ENCODE results near the gene FYB1. TPM values are rescaled to one million over a fixed set of nuclear protein-coding genes. Genes with fewer than 3 reads are reported as not detected.

The FYB1 gene
- total RNA-seq, 1 experiment from 2014 or later = 0.46 TPM

DNA sequence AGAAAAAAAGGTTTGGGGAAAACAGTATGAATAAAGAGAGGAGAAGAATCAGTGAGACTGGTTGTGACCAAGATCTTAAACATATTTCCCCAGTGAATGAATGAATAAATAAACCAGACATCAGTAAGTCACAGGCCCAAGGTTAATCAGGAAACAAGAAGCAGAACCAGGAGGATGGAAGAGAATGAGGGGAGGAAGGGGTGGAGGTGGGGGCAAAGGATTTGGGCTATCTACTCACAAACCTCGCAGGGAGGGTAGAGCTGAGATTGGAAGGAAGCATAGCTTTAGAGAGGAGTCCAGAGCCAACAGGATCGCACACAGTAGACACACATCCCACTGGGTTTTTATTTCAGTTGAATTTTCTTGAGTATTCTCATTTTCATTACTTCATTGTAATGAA is 97.4 kb downstream of the FYB1 start:
- CTCF ChIA-PET = no interaction called here
- TF ChIP-seq SIN3A (IDR thresholded peaks at IDR 0.05; ENCODE audit: borderline replicate concordance, insufficient read depth, low read depth, low read length) = no peak
- TF ChIP-seq, protein P1, sequence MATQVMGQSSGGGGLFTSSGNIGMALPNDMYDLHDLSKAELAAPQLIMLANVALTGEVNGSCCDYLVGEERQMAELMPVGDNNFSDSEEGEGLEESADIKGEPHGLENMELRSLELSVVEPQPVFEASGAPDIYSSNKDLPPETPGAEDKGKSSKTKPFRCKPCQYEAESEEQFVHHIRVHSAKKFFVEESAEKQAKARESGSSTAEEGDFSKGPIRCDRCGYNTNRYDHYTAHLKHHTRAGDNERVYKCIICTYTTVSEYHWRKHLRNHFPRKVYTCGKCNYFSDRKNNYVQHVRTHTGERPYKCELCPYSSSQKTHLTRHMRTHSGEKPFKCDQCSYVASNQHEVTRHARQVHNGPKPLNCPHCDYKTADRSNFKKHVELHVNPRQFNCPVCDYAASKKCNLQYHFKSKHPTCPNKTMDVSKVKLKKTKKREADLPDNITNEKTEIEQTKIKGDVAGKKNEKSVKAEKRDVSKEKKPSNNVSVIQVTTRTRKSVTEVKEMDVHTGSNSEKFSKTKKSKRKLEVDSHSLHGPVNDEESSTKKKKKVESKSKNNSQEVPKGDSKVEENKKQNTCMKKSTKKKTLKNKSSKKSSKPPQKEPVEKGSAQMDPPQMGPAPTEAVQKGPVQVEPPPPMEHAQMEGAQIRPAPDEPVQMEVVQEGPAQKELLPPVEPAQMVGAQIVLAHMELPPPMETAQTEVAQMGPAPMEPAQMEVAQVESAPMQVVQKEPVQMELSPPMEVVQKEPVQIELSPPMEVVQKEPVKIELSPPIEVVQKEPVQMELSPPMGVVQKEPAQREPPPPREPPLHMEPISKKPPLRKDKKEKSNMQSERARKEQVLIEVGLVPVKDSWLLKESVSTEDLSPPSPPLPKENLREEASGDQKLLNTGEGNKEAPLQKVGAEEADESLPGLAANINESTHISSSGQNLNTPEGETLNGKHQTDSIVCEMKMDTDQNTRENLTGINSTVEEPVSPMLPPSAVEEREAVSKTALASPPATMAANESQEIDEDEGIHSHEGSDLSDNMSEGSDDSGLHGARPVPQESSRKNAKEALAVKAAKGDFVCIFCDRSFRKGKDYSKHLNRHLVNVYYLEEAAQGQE (IDR thresholded peaks at IDR 0.05; ENCODE audit: insufficient read depth in 1 of 2, low read depth in 2 of 2, low read length in 1 of 2) = no peak
- TF ChIP-seq, protein P2, sequence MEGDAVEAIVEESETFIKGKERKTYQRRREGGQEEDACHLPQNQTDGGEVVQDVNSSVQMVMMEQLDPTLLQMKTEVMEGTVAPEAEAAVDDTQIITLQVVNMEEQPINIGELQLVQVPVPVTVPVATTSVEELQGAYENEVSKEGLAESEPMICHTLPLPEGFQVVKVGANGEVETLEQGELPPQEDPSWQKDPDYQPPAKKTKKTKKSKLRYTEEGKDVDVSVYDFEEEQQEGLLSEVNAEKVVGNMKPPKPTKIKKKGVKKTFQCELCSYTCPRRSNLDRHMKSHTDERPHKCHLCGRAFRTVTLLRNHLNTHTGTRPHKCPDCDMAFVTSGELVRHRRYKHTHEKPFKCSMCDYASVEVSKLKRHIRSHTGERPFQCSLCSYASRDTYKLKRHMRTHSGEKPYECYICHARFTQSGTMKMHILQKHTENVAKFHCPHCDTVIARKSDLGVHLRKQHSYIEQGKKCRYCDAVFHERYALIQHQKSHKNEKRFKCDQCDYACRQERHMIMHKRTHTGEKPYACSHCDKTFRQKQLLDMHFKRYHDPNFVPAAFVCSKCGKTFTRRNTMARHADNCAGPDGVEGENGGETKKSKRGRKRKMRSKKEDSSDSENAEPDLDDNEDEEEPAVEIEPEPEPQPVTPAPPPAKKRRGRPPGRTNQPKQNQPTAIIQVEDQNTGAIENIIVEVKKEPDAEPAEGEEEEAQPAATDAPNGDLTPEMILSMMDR (IDR thresholded peaks at IDR 0.05) = no peak
- no peak for TF ChIP-seq POLR2AphosphoS5 (IDR thresholded peaks at IDR 0.05; ENCODE audit: low read depth, low read length)
- TF ChIP-seq TCF7L2 (IDR thresholded peaks at IDR 0.05; ENCODE audit: low read depth, low read length) = no peak

DNA sequence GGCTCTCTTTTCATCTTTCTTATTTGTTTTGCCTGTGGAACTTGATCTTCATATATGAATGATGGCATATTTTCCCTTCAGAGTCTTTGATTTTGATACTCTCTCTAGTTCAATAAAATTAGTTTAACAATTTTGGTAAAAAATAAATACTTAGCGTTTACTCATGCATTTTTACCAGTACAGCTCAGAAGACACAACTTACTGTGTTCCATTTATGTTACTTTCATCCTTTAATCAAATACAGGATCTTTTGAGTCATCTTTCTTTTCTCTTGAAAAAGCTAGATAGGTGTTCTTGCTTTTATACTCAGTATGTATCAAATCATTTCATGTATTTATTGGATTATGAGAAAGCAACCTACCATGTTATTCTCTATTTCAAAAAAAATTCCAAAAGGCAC is 98.0 kb downstream of the FYB1 start:
- no peak overlapping the region for H3K27ac ChIP-seq (ENCODE audit: low read length)
- no TSS peak for BruUV-seq (replicated peaks)
- H3K4me3 ChIP-seq (ENCODE audit: low read depth in 2 of 2, low read length in 2 of 2) = no peak overlapping the region
- no peaks in the 10 kb centered on the region; the same call in 1 of the 2 replicates for H3K36me3 ChIP-seq (ENCODE audit: control insufficient read depth, insufficient read depth, low read length)
- CTCF ChIA-PET = no interaction called here
- H3K4me1 ChIP-seq (ENCODE audit: control insufficient read depth, insufficient read depth, low read length) = no peaks in the 10 kb centered on the region
- peaks cover 2% of the 10 kb centered on the region; the same call in 1 of the 2 replicates for H3K27me3 ChIP-seq (ENCODE audit: control insufficient read depth, insufficient read depth, low read length)
- POLR2A ChIA-PET = interaction anchor here (0.5 kb wide), 1 partner anchor 45 kb away, joined by 6 read pairs; no protein-coding TSS in a partner anchor
- ATAC-seq (no peak), DNase-seq (ENCODE audit: low read depth, low spot score) (no peak)
- TF ChIP-seq, protein P1 (IDR thresholded peaks at IDR 0.05; ENCODE audit: insufficient read depth in 1 of 2, low read depth in 2 of 2, low read length in 1 of 2) = no peak
- TF ChIP-seq TCF7L2 (IDR thresholded peaks at IDR 0.05; ENCODE audit: low read depth, low read length) (no peak), POLR2AphosphoS5 (IDR thresholded peaks at IDR 0.05; ENCODE audit: low read depth, low read length) (no peak), SIN3A (IDR thresholded peaks at IDR 0.05; ENCODE audit: borderline replicate concordance, insufficient read depth, low read depth, low read length) (no peak)
- TF ChIP-seq, protein P2 (IDR thresholded peaks at IDR 0.05) = no peak
- H3K9me3 ChIP-seq (ENCODE audit: control insufficient read depth, insufficient read depth, low read depth, low read length) = no peaks in the 10 kb centered on the region
- in situ Hi-C loops (cut with HindIII; ENCODE audit: low pct_unique_long_range_greater_than_20kb, low sequenced_read_pairs) (no loop called here), intact Hi-C loops (cut with micrococcal nuclease; ENCODE audit: unreplicated experiment) (no loop called here)

More for the DNA sequence above, 97.4 kb downstream of the FYB1 start:
- H3K4me3 ChIP-seq (ENCODE audit: low read depth in 2 of 2, low read length in 2 of 2) = no peak overlapping the region
- intact Hi-C loops (cut with micrococcal nuclease; ENCODE audit: unreplicated experiment) (no loop called here), in situ Hi-C loops (cut with HindIII; ENCODE audit: low pct_unique_long_range_greater_than_20kb, low sequenced_read_pairs) (no loop called here)
- ATAC-seq (no peak), DNase-seq (ENCODE audit: low read depth, low spot score) (no peak)
- peaks cover 2% of the 10 kb centered on the region; the same call in 1 of the 2 replicates for H3K27me3 ChIP-seq (ENCODE audit: control insufficient read depth, insufficient read depth, low read length)
- no peaks in the 10 kb centered on the region for H3K9me3 ChIP-seq (ENCODE audit: control insufficient read depth, insufficient read depth, low read depth, low read length)
- H3K27ac ChIP-seq (ENCODE audit: low read length) = no peak overlapping the region
- no TSS peak for BruUV-seq (replicated peaks)
- POLR2A ChIA-PET = interaction anchor here (0.5 kb wide), 1 partner anchor 46 kb away, joined by 6 read pairs; no protein-coding TSS in a partner anchor
- H3K36me3 ChIP-seq (ENCODE audit: control insufficient read depth, insufficient read depth, low read length) = no peaks in the 10 kb centered on the region; the same call in 1 of the 2 replicates
- no peaks in the 10 kb centered on the region for H3K4me1 ChIP-seq (ENCODE audit: control insufficient read depth, insufficient read depth, low read length)

Data from Panc1 (cell line).